Measurements from ENCODE around the gene DEDD2.

- TF ChIP-seq JUND (IDR thresholded peaks at IDR 0.05): no peak
- no peak for TF ChIP-seq MAX (IDR thresholded peaks at IDR 0.05; ENCODE audit: low read depth)
- TF ChIP-seq CTCF (IDR thresholded peaks at IDR 0.05): no peak
- no peak for TF ChIP-seq GABPA (IDR thresholded peaks at IDR 0.05; ENCODE audit: low read depth)
- no peak for TF ChIP-seq USF2 (IDR thresholded peaks at IDR 0.05; ENCODE audit: borderline replicate concordance, low read depth, low read length)
Measured at GRCh38 chr19:42249769-42250168, 32.3 kb upstream of the DEDD2 start.
